ENCODE results near the gene DDX19B.

DDX19B gene

DNA sequence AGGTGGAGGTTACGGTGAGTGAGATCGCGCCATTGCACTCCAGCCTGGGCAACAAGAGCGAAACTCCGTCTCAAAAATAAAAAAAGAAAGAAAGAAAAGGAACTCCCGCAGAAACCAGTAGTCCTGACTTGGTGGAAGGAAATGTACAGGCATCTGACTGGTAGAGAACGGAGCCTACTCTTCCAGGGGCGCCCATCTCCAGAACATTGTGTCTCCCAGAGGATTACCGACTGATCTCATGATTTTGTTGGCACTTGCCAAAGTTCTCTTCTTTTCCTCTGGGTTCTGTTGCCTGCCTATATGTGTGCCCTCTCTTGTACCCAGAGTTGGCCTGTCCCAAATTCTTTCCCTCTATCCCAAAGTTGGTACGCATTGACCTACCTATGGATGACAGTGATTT, 71.9 kb downstream of the DDX19B start:
- no peaks in the 10 kb centered on the region for H3K4me1 ChIP-seq (ENCODE audit: insufficient read depth, low read length)
- H3K27me3 ChIP-seq (ENCODE audit: insufficient read depth, low read length): no peaks in the 10 kb centered on the region
- H3K36me3 ChIP-seq (ENCODE audit: insufficient read depth, low read depth, low read length): peaks cover 89% of the 10 kb centered on the region
- no peak overlapping the region for H3K9ac ChIP-seq (ENCODE audit: low read depth, low read length)
- H3K9me3 ChIP-seq (ENCODE audit: insufficient read depth, low read depth, low read length): no peaks in the 10 kb centered on the region
- H3K4me3 ChIP-seq (ENCODE audit: low read length): no peak overlapping the region
- H3K27ac ChIP-seq (ENCODE audit: low read length): no peak overlapping the region

DNA sequence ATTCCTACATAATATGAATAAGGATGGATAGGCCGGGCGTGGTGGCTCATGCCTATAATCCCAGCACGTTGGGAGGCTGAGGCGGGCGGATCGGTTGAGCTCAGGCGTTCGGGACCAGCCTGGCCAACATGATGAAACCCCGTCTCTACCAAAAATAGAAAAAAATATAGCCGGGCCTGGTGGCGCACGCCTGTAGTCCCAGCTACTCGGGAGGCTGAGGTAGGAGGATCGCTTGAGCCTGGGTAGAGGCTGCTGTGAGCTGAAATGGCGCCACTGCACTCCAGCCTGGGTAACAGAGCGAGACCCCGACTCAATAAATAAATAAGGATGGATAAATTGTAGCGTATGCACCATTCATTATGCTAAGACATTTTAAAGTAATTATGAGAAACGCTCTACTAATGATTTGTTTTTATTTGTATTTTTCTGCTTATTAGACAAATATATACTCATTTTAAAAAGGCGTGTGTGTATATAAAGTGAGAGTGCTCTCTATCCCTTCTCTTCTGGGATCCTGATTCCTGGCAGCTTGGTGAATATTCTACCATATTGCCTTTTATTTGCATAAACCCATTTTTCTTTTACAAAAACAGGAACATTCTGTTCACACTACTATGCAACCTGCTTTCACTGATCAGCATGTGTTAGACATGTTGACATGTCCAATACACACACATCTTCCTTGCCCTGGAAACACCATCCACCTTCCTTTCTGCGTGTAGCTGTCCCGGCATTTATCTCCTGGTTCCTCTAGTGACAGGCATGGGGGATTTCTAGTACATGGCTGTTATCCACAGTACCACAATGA, 74.1 kb downstream of the DDX19B start:
- no peaks in the 10 kb centered on the region for H3K27me3 ChIP-seq (ENCODE audit: insufficient read depth, low read length)
- H3K4me1 ChIP-seq (ENCODE audit: insufficient read depth, low read length): no peaks in the 10 kb centered on the region
- H3K9ac ChIP-seq (ENCODE audit: low read depth, low read length): no peak overlapping the region
- H3K36me3 ChIP-seq (ENCODE audit: insufficient read depth, low read depth, low read length): peaks cover 77% of the 10 kb centered on the region
- no peak overlapping the region for H3K4me3 ChIP-seq (ENCODE audit: low read length)
- H3K27ac ChIP-seq (ENCODE audit: low read length): no peak overlapping the region
- H3K9me3 ChIP-seq (ENCODE audit: insufficient read depth, low read depth, low read length): no peaks in the 10 kb centered on the region

DNA sequence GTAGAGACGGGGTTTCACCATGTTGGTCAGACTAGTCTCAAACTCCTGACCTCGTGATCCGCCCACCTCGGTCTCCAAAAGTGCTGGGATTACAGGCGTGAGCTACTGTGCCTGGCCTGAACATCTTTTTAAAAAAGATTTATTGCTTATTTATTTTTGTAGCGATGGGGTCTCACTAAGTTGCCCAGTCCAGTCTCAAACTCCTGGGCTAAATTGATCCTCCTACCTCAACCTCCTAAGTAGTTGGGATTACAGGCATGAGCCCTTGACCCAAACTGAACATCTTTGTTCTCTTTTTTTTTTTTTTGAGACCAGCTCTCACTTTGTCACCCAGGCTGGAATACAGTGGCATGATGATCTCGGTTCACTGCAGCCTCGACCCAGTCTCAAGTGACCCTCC, 75.2 kb downstream of the DDX19B start:
- Histone ChIP-seq H3K36me3 (ENCODE audit: insufficient read depth, low read depth, low read length) (peaks cover 71% of the 10 kb centered on the region), H3K27me3 (ENCODE audit: insufficient read depth, low read length) (no peaks in the 10 kb centered on the region), H3K4me1 (ENCODE audit: insufficient read depth, low read length) (no peaks in the 10 kb centered on the region), H3K9ac (ENCODE audit: low read depth, low read length) (no peak overlapping the region), H3K9me3 (ENCODE audit: insufficient read depth, low read depth, low read length) (no peaks in the 10 kb centered on the region), H3K4me3 (ENCODE audit: low read length) (no peak overlapping the region), H3K27ac (ENCODE audit: low read length) (no peak overlapping the region)

DNA sequence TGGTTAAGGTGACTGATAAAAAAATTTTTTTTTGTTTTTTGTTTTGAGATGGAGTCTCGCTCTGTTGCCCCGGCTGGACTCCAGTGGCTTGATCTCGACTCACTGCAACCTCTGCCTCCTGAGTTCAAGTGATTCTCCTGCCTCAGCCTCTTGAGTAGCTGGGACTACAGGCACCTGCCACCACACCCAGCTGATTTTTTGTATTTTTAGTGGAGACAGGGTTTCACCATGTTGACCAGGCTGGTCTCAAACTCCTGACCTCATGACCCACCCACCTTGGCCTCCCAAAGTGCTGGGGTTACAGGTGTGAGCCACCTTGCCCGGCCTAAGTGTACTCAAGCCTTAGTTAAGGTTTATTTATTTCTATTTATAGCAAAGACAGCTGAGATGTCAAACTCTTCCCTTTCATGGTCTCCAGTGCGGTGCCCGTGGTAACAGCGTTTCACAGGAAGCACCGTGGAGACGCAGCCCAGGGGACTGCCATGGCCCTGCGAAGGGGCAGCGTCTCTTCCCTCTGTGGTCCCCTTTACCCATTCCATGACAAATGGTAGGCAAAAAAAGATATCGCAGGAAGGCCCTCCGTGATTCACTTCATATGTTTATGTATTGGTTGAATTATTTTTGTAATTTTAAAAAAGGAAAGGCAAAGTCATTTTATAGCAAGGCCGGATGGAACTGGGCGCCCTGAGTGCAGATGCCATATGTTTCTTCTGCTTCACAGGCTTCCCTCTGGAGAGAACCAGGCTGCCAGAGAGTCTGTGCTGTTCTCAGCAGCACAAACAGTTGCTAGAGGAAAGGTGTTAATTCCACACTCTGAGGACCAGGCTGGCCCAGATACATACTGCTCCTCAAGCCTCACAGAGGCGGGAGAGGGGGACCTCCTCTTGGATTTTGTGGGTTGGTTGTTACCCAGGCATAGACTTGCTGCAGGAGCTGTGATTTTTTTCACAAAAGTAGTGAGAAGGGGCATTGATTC, 76.9 kb downstream of the DDX19B start:
- Histone ChIP-seq H3K27ac (ENCODE audit: low read length) (no peak overlapping the region), H3K4me1 (ENCODE audit: insufficient read depth, low read length) (no peaks in the 10 kb centered on the region), H3K27me3 (ENCODE audit: insufficient read depth, low read length) (no peaks in the 10 kb centered on the region), H3K4me3 (ENCODE audit: low read length) (no peak overlapping the region), H3K9ac (ENCODE audit: low read depth, low read length) (no peak overlapping the region), H3K36me3 (ENCODE audit: insufficient read depth, low read depth, low read length) (peaks cover 59% of the 10 kb centered on the region), H3K9me3 (ENCODE audit: insufficient read depth, low read depth, low read length) (no peaks in the 10 kb centered on the region)

DNA sequence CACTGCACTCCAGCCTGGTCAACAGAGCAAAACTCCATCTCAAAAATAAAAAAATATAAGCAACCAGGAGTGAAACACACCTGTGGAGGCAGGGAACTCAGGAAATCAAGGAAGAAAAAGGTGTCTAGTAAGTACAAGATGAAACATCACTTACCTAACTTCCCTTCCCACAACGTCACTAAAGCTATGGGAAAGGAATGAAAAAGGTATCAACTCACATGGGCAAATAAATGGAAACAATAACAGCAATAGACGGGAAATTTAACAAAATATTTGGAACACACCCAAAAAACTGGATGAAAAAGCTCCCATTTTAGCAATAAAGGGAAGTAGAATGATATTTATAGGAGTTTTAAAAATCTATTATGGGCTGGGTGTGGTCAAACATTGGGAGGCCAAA, 78.8 kb downstream of the DDX19B start:
- H3K4me3 ChIP-seq (ENCODE audit: low read length): no peak overlapping the region
- no peaks in the 10 kb centered on the region for H3K27me3 ChIP-seq (ENCODE audit: insufficient read depth, low read length)
- H3K36me3 ChIP-seq (ENCODE audit: insufficient read depth, low read depth, low read length): peaks cover 48% of the 10 kb centered on the region
- no peak overlapping the region for H3K27ac ChIP-seq (ENCODE audit: low read length)
- no peaks in the 10 kb centered on the region for H3K9me3 ChIP-seq (ENCODE audit: insufficient read depth, low read depth, low read length)
- H3K9ac ChIP-seq (ENCODE audit: low read depth, low read length): no peak overlapping the region
- no peaks in the 10 kb centered on the region for H3K4me1 ChIP-seq (ENCODE audit: insufficient read depth, low read length)

DNA sequence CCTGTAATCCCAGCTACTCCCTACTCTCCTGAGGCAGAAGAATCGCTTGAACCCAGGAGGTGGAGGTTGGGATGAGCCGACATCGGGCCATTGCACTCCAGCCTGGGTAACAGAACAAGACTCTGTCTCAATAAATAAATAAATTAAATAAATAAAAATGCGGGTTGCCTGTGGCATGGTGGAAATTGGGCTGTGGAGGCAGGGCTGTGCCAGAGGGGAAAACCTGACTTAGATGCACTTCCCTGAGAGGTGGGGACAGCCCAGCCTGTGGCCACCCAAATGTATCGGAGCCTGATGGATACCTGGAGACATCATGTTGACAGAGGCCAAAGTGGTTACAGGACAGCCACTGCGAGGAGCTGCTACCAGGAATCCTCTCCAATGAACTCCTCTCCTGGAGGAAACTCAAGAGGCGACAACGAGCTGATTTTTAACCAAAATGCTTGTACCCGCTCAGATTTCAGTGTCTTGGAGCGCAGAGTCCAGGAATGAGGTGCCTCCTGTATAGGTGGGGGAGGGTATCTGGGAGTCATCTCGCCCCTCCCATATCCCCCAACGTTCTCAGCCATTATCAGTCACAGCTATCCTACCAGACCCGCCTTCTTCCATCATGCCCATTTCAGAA, 80.0 kb downstream of the DDX19B start:
- Histone ChIP-seq H3K36me3 (ENCODE audit: insufficient read depth, low read depth, low read length) (peaks cover 39% of the 10 kb centered on the region), H3K27ac (ENCODE audit: low read length) (no peak overlapping the region)

DNA sequence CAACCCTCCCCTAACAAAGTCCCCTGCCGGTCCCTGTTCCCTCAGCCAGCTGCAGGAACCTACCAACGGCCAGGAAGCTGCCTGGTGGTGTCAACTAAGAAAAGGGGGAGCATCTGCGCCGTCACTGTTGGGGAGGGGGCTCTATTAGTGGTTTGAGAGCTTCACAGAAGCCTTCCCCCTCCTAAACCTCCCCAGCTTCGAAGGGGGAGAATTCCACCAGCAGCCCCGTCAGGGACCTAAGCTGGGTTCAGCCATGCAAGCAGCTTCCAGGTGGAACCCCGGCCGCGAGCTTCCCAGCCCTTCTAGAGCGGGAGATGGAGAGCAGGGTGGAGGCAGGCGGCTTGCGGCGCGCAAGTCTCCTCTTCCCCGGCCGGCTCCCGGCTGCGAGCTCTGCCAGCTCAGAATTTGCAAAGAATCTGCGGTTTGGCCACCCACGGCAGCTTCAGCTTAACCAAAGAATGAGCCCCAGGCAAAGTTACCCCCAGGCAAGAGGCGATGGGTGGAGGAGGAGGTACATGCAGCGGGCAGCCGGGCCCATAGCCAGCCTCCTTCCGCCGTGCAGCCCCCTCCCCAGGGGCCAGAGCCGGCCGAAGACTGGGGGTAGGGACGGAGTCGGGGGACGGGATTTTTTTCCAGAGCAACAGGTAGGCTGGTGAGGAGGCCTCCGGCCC, 81.4 kb downstream of the DDX19B start:
- Histone ChIP-seq H3K9me3 (ENCODE audit: insufficient read depth, low read depth, low read length) (no peaks in the 10 kb centered on the region), H3K27me3 (ENCODE audit: insufficient read depth, low read length) (no peaks in the 10 kb centered on the region), H3K9ac (ENCODE audit: low read depth, low read length) (peak overlapping the region; percentile 98), H3K27ac (ENCODE audit: low read length) (peak overlapping the region; percentile 93), H3K4me3 (ENCODE audit: low read length) (peak overlapping the region; percentile 97), H3K4me1 (ENCODE audit: insufficient read depth, low read length) (no peaks in the 10 kb centered on the region), H3K36me3 (ENCODE audit: insufficient read depth, low read depth, low read length) (peaks cover 25% of the 10 kb centered on the region)

More for the DNA sequence above, 80.0 kb downstream of the DDX19B start:
- Histone ChIP-seq H3K4me1 (ENCODE audit: insufficient read depth, low read length) (no peaks in the 10 kb centered on the region), H3K9ac (ENCODE audit: low read depth, low read length) (no peak overlapping the region), H3K9me3 (ENCODE audit: insufficient read depth, low read depth, low read length) (no peaks in the 10 kb centered on the region), H3K27me3 (ENCODE audit: insufficient read depth, low read length) (no peaks in the 10 kb centered on the region), H3K4me3 (ENCODE audit: low read length) (no peak overlapping the region)

DNA sequence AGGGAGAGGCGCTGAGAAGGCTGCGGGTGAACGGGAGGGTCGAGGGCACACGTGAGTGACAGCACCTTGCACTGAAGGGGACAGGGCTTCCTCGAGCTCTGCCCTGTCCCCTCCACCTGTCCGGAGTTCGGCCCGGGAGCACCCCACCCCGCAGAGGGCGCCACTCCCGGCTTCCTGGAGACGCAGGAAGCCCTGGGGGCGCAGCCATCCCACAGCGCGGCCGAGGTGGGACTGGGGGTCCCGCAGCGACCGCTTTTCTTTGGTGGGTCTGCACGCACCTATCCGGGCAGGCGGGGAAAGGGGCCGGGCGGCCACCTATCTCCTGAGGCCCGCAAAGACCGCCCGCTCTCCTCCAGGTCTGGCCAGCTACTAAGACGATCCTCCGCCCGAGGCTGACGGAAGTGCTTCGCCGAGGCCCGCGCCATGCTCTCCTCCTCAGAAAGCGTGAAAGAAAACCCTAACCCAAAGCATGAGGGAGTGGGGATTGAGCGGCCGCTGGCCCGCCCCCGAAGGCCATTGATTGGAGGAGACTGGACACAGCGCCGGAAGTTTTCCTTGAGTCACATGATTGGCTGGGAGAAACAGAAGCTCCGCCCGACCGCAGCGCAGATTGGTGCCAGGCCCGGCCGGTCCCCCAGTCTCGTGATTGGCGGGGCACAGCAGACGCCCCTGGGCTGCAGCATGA, 82.1 kb downstream of the DDX19B start:
- H3K27ac ChIP-seq (ENCODE audit: low read length): peak overlapping the region; percentile 93
- H3K4me1 ChIP-seq (ENCODE audit: insufficient read depth, low read length): no peaks in the 10 kb centered on the region
- H3K9me3 ChIP-seq (ENCODE audit: insufficient read depth, low read depth, low read length): no peaks in the 10 kb centered on the region
- peaks cover 18% of the 10 kb centered on the region for H3K36me3 ChIP-seq (ENCODE audit: insufficient read depth, low read depth, low read length)
- no peaks in the 10 kb centered on the region for H3K27me3 ChIP-seq (ENCODE audit: insufficient read depth, low read length)
- peak overlapping the region; percentile 98 for H3K9ac ChIP-seq (ENCODE audit: low read depth, low read length)
- H3K4me3 ChIP-seq (ENCODE audit: low read length): peak overlapping the region; percentile 97

DNA sequence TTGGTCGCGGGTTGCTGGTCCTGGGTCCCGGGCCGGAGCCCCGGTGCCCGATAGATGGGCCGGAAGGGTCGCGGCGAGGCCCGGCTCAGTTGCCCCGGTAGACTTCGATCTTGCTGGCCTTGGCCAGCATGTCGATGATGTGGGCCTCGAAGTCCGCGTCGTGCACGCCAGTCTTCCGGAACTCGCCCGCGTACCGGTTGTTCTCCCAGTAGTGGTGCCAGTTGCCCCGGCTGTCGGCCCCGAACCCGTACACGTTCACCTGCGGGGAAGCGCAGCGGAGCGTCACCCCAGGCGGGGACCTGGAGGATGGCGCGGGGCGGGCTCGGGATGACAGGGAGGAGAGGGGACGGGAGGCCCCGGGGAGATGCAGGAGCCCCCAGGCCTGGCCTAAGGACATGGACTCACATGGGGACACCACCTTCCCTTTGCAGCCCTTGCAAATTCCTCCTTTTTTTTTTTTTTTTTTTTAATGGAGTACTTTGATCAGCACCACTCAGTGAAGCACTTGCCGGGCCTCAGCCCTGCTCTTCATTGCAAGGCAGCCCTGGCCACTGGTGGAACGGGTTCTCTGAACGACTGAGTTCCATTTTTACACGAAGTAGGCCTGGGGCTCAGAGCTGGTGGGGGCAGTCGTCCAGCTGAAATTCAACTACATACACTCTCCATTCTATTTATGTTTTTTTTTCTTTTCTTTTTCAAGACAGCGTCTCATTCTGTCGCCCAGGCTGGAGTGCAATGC, 82.8 kb downstream of the DDX19B start:
- no peaks in the 10 kb centered on the region for H3K9me3 ChIP-seq (ENCODE audit: insufficient read depth, low read depth, low read length)
- peaks cover 17% of the 10 kb centered on the region for H3K36me3 ChIP-seq (ENCODE audit: insufficient read depth, low read depth, low read length)
- peak overlapping the region; percentile 63 for H3K27ac ChIP-seq (ENCODE audit: low read length)
- H3K27me3 ChIP-seq (ENCODE audit: insufficient read depth, low read length): no peaks in the 10 kb centered on the region
- H3K9ac ChIP-seq (ENCODE audit: low read depth, low read length): peak overlapping the region; percentile 79
- H3K4me1 ChIP-seq (ENCODE audit: insufficient read depth, low read length): no peaks in the 10 kb centered on the region
- H3K4me3 ChIP-seq (ENCODE audit: low read length): peak overlapping the region; percentile 97

DNA sequence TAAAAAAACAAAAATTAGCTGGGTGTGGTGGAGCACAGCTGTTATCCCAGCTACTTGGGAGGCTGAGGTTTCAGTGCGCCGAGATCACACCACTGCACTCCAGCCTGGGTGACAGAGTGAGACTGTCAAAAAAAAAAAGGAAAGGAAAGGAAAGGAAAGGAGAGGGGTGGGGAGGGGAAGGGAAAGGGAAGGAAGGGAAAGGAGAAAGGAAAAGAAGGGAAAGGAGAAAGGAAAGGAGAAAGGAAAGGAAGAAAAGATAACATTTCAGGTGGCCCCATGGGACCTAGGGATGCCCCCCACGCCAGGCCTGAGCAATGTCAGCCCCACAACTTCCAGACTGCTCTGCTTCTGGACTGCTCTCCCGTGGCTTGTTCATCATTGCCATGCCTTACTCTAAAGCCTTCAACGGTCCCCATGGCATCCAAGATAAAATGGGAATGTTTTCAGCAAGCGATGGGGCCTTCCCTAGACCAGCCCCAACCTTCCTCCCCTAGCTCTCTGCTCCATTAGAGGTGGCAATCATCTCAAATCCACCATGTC, 84.5 kb downstream of the DDX19B start:
- Histone ChIP-seq H3K9ac (ENCODE audit: low read depth, low read length) (no peak overlapping the region), H3K36me3 (ENCODE audit: insufficient read depth, low read depth, low read length) (peaks cover 22% of the 10 kb centered on the region), H3K27me3 (ENCODE audit: insufficient read depth, low read length) (no peaks in the 10 kb centered on the region), H3K27ac (ENCODE audit: low read length) (no peak overlapping the region), H3K4me1 (ENCODE audit: insufficient read depth, low read length) (no peaks in the 10 kb centered on the region), H3K9me3 (ENCODE audit: insufficient read depth, low read depth, low read length) (no peaks in the 10 kb centered on the region), H3K4me3 (ENCODE audit: low read length) (no peak overlapping the region)
